NCI-H1436 (cell line): ENCODE results near the gene NPC1L1.
"Not testable (repeated sequence)": the region's sequence is repeated elsewhere in the genome, so short reads cannot be mapped to it uniquely, and the experiment has no call there.

ENCODE experiments used
- DNase-seq: peaks from one replicate; lab custom pipeline; 2025; lab: John Stamatoyannopoulos, UW

NPC1L1 gene

GRCh38 chr7:44535348-44536064, 5.6 kb downstream of the NPC1L1 start:
- DNase-seq: no peak

GRCh38 chr7:44534501-44534900, 6.6 kb downstream of the NPC1L1 start:
- peak; percentile 56 for DNase-seq

GRCh38 chr7:44534087-44534486, 7.0 kb downstream of the NPC1L1 start:
- DNase-seq: no peak

- no peak for DNase-seq
Observed at GRCh38 chr7:44533301-44534055, 7.7 kb downstream of the NPC1L1 start.

- no peak for DNase-seq
Observed at GRCh38 chr7:44531421-44532380, 9.4 kb downstream of the NPC1L1 start.

- no peak for DNase-seq
Observed at GRCh38 chr7:44530990-44531389, 10.1 kb downstream of the NPC1L1 start.

- no peak for DNase-seq
Observed at GRCh38 chr7:44524811-44525388, 16.2 kb downstream of the NPC1L1 start.

GRCh38 chr7:44522315-44522714, 18.8 kb downstream of the NPC1L1 start:
- no peak for DNase-seq

GRCh38 chr7:44521347-44522095, 19.6 kb downstream of the NPC1L1 start:
- DNase-seq: no peak

- no peak for DNase-seq
Observed at GRCh38 chr7:44520574-44520973, 20.6 kb downstream of the NPC1L1 start.

- no peak for DNase-seq
Observed at GRCh38 chr7:44519546-44519945, 21.6 kb downstream of the NPC1L1 start.

- no peak for DNase-seq
Observed at GRCh38 chr7:44518761-44519160, 22.4 kb downstream of the NPC1L1 start.

GRCh38 chr7:44517175-44517574, 24.0 kb downstream of the NPC1L1 start:
- DNase-seq: no peak

- DNase-seq: no peak
Observed at GRCh38 chr7:44515590-44516268, 25.4 kb downstream of the NPC1L1 start.

GRCh38 chr7:44512736-44513135, 28.4 kb downstream of the NPC1L1 start:
- DNase-seq: no peak

- DNase-seq: no peak
Observed at GRCh38 chr7:44511863-44512468, 29.2 kb downstream of the NPC1L1 start.

- no peak for DNase-seq
Observed at GRCh38 chr7:44511236-44511635, 29.9 kb downstream of the NPC1L1 start.

- no peak for DNase-seq
Observed at GRCh38 chr7:44508328-44509030, 32.7 kb downstream of the NPC1L1 start.

GRCh38 chr7:44506592-44507288, 34.4 kb downstream of the NPC1L1 start:
- DNase-seq: not testable (repeated sequence)
